Loucy (cell line): ENCODE data around the gene LRPPRC.

Experiments
- H2AFZ ChIP-seq: fragments of 200-600 bp; sonication (generic); 2 replicates; pipeline ENCODE4 v1.6.0; 2016; ENCODE audit warnings: antibody characterized with exemption, mild to moderate bottlenecking, low read length, moderate library complexity
- H3F3A ChIP-seq: fragments of 200-600 bp; 2 replicates; pipeline ENCODE4 v1.6.0; 2016; ENCODE audit warnings: antibody characterized with exemption, low read depth, mild to moderate bottlenecking
- H3K27me3 ChIP-seq: fragments of 200-600 bp; sonication (generic); 2 replicates; pipeline ENCODE4 v1.6.1; 2014; ENCODE audit warnings: low read length, mild to moderate bottlenecking; ENCODE audit not compliant: insufficient read depth, poor library complexity, severe bottlenecking
- H3K36me3 ChIP-seq: fragments of 200-600 bp; sonication (generic); 2 replicates; pipeline ENCODE4 v1.6.1; 2016; ENCODE audit warnings: low read length; ENCODE audit not compliant: insufficient read depth
- H3K4me1 ChIP-seq: fragments of 200-600 bp; sonication (generic); 2 replicates; pipeline ENCODE4 v1.5.1; 2014; ENCODE audit warnings: low read length, mild to moderate bottlenecking; ENCODE audit not compliant: insufficient read depth, poor library complexity, severe bottlenecking
- H3K4me2 ChIP-seq: fragments of 200-600 bp; sonication (generic); 2 replicates; pipeline ENCODE4 v1.6.0; 2014; ENCODE audit warnings: antibody characterized with exemption, low read length, low read depth, mild to moderate bottlenecking; ENCODE audit not compliant: poor library complexity, severe bottlenecking
- H3K4me3 ChIP-seq: fragments of 200-600 bp; sonication (generic); 2 replicates; pipeline ENCODE4 v1.5.1; 2014; ENCODE audit warnings: low read length, mild to moderate bottlenecking, mixed read lengths; ENCODE audit not compliant: poor library complexity, severe bottlenecking
- H3K79me2 ChIP-seq: fragments of 200-600 bp; sonication (generic); 2 replicates; pipeline ENCODE4 v1.6.1; 2014; ENCODE audit warnings: low read length; ENCODE audit not compliant: insufficient read depth
- H3K9ac ChIP-seq: fragments of 200-600 bp; sonication (generic); 2 replicates; pipeline ENCODE4 v1.6.0; 2014; ENCODE audit warnings: mild to moderate bottlenecking, low read depth, low read length, moderate library complexity; ENCODE audit not compliant: poor library complexity, severe bottlenecking
- H3K9me2 ChIP-seq: fragments of 200-600 bp; sonication (generic); replicated peaks from 2 replicates; pipeline ENCODE4 v1.6.1; 2016; ENCODE audit warnings: low read depth, low read length, mixed read lengths
- H3K9me3 ChIP-seq: fragments of 200-600 bp; sonication (generic); 2 replicates; pipeline ENCODE4 v1.6.1; 2014; ENCODE audit warnings: mild to moderate bottlenecking, antibody characterized with exemption, low read length, low read depth; ENCODE audit not compliant: insufficient read depth
- H4K20me1 ChIP-seq: fragments of 200-600 bp; sonication (generic); 2 replicates; pipeline ENCODE4 v1.6.0; 2014; ENCODE audit warnings: antibody characterized with exemption, low read length, mild to moderate bottlenecking; ENCODE audit not compliant: insufficient read depth, poor library complexity, severe bottlenecking
- EZH2phosphoT487 ChIP-seq: fragments of 200-600 bp; IDR thresholded peaks from 2 replicates; pipeline ENCODE4 v1.6.1; 2018; ENCODE audit warnings: antibody characterized with exemption, mild to moderate bottlenecking, moderate library complexity, borderline replicate concordance
- TF ChIP-seq, protein P1 (sequence below): fragments of 200-600 bp; sonication (generic); conservative IDR thresholded peaks from 2 replicates; pipeline ENCODE4 v1.5.1; 2014; ENCODE audit warnings: mild to moderate bottlenecking, antibody characterized with exemption, low read length

The LRPPRC gene

DNA sequence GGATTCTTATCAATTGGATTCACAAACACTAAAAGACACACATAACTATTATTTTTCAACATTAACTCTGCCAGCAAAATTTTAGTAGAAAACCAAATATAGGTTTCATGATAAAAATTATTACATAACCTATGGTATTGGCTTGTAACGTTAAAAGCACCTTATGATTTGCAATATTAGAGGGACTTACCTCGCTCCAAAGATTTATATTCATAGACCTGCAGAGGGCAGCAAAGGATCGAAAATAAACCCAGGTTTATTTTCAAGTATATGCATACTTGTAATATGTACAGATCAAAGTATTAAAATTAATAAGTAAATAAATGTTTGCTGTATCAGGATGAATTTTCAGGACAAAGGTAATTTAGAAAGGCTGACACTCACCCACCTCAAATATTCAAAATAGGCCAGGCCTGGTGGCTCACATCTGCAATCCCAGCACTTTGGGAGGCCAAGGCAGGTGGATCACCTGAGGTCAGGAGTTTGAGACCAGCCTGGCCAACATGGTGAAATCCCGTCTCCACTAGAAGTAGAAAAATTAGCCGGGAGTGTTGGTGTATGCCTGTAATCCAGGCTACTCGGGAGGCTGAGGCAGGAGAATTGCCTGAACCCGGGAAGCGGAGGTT is 45.3 kb downstream of the LRPPRC start:
- Histone ChIP-seq H3K27me3 (no peaks in the 10 kb centered on the region), H3F3A (no peaks in the 10 kb centered on the region), H3K9me2 (no peaks in the 10 kb centered on the region), H4K20me1 (no peaks in the 10 kb centered on the region), H3K4me1 (no peaks in the 10 kb centered on the region), H3K4me3 (no peak overlapping the region), H3K36me3 (peaks cover 77% of the 10 kb centered on the region), H3K4me2 (no peak overlapping the region), H3K9me3 (no peaks in the 10 kb centered on the region), H3K79me2 (no peaks in the 10 kb centered on the region), H3K9ac (no peak overlapping the region), H2AFZ (no peak overlapping the region)
- TF ChIP-seq EZH2phosphoT487 = no peak
- TF ChIP-seq, protein P1, sequence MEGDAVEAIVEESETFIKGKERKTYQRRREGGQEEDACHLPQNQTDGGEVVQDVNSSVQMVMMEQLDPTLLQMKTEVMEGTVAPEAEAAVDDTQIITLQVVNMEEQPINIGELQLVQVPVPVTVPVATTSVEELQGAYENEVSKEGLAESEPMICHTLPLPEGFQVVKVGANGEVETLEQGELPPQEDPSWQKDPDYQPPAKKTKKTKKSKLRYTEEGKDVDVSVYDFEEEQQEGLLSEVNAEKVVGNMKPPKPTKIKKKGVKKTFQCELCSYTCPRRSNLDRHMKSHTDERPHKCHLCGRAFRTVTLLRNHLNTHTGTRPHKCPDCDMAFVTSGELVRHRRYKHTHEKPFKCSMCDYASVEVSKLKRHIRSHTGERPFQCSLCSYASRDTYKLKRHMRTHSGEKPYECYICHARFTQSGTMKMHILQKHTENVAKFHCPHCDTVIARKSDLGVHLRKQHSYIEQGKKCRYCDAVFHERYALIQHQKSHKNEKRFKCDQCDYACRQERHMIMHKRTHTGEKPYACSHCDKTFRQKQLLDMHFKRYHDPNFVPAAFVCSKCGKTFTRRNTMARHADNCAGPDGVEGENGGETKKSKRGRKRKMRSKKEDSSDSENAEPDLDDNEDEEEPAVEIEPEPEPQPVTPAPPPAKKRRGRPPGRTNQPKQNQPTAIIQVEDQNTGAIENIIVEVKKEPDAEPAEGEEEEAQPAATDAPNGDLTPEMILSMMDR = peak; percentile 66

DNA sequence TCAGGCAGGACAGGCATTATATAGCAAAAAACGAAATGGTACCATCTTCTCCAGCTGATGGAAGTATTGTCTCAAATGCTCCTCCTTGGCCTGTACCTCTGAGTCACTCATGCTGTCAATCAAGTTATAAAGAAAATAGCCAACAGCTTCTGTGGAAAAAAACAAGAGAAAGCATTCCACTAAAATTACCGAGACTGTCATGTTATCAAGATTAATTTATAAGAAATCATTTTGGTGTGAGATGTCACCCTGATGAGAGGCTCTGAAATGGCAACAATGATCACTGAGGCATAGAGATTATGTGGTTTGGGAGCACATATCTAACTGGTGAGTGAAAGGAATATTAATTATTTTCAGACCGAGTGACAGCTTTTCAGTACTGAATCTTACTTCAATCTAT is 47.4 kb downstream of the LRPPRC start:
- no peaks in the 10 kb centered on the region for H4K20me1 ChIP-seq
- TF ChIP-seq EZH2phosphoT487 = no peak
- TF ChIP-seq, protein P1 = no peak

DNA sequence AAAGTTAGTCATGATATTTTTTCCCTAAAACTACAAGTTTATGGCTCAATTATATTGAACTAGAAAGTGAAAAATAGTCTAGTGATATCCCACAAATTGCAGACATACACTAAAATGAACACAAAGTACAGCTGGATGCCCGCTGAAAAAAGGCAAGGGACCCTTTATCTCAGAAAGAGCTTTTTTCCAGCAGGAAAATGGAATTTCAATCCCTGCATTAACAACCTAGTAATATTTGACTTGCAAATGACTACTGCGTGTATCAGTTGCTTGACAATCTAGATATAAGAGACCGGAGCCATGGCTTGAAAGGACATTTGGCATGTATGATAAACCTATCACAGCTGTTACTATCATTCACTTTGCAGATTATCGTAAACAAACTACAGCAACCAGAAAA is 49.1 kb downstream of the LRPPRC start:
- Histone ChIP-seq H3K27me3 (no peaks in the 10 kb centered on the region), H3K79me2 (no peaks in the 10 kb centered on the region), H3K4me1 (no peaks in the 10 kb centered on the region)

More for the DNA sequence above, 47.4 kb downstream of the LRPPRC start:
- H3K4me3 ChIP-seq = no peak overlapping the region
- no peaks in the 10 kb centered on the region for H3K79me2 ChIP-seq
- peaks cover 75% of the 10 kb centered on the region for H3K36me3 ChIP-seq
- no peaks in the 10 kb centered on the region for H3F3A ChIP-seq
- no peaks in the 10 kb centered on the region for H3K9me2 ChIP-seq
- no peak overlapping the region for H3K4me2 ChIP-seq
- no peak overlapping the region for H3K9ac ChIP-seq
- H2AFZ ChIP-seq = no peak overlapping the region
- no peaks in the 10 kb centered on the region for H3K27me3 ChIP-seq
- no peaks in the 10 kb centered on the region for H3K4me1 ChIP-seq
- no peaks in the 10 kb centered on the region for H3K9me3 ChIP-seq

More for the DNA sequence above, 49.1 kb downstream of the LRPPRC start:
- no peak for TF ChIP-seq EZH2phosphoT487
- TF ChIP-seq, protein P1 = no peak
- H4K20me1 ChIP-seq = no peaks in the 10 kb centered on the region
- H3F3A ChIP-seq = no peaks in the 10 kb centered on the region
- H3K9ac ChIP-seq = no peak overlapping the region
- no peak overlapping the region for H3K4me2 ChIP-seq
- H3K4me3 ChIP-seq = no peak overlapping the region
- H3K36me3 ChIP-seq = peaks cover 82% of the 10 kb centered on the region
- no peaks in the 10 kb centered on the region for H3K9me2 ChIP-seq
- H3K9me3 ChIP-seq = no peaks in the 10 kb centered on the region
- no peak overlapping the region for H2AFZ ChIP-seq
